Measurements from ENCODE around the gene CTNND2.

Gene CTNND2

GRCh38 chr5:11770310-11770709 lies 133.9 kb downstream of the CTNND2 start:
- DNase-seq (ENCODE audit: low spot score), result no peak

DNA sequence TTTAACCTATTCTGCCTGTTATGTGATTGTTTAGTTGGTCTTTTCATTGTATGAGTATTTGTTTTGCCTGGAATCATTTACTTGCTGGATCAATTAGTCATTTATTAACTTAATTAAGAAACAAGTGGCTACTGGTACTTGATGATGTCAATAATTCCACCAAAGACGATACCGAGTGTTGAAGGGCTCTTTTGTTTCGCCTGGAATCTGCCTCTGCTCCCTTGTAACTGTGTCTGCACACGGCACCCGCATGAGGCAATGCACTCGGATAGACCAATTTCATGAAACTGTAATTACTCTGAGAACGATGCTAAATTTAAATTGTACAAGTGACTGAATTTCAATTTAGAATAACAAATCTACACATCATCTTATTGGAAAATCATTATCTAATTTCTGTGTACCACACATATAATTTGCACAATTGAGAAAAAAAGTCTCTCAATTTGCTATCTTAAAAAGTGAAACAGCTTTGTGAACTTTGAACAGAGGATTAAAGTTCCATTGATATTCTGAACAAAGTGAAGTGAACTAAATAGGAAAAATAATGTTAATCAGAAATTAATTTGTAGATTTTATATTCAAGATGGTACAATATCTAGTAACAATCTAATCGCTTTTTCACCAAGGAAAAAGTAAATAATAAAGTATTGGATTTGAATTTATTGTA lies 143.2 kb downstream of the CTNND2 start:
- no peak for DNase-seq (ENCODE audit: low spot score)

GRCh38 chr5:11758321-11758720 lies 145.9 kb downstream of the CTNND2 start:
- DNase-seq (ENCODE audit: low spot score), result no peak

DNA sequence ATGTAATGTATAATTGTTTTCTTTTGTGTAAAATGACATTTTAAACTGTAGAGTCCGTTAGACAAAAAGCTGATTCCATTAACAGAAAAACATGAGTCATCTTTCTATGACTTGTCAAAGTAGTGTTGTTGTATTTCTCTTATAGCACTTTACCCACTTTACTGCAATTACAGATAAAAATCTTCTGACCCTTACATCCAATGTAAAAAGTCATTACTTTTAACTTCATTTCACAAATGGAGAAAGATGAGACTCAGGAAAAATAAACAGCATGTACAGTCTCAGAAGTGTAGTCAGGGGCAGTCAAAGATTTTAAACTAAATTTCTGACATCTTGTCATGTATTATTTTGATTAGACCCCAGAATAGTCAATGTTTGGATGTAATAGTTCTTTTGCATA lies 146.6 kb downstream of the CTNND2 start:
- DNase-seq (ENCODE audit: low spot score), result no peak

- DNase-seq (ENCODE audit: low spot score), result no peak
Measured at GRCh38 chr5:11737010-11737409, 167.2 kb downstream of the CTNND2 start.

DNA sequence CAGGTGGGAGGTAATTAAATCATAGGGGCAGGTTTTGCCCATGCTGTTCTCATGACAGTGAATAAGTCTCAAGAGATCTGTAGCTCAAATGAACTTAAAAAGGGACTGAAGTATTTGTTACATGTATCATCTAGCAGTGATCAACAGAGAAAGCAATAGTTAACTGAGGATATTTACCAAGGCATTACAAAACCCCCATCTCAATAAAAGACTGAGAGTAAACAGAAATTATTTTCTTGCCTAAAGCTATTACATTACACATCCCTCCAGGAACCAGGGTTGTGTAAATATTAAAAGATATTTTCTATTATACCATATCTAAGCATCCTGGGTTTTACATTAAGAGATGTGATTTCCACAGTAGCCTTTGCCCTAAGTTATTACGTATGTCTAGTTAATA lies 169.9 kb downstream of the CTNND2 start:
- DNase-seq (ENCODE audit: low spot score), result no peak

DNA sequence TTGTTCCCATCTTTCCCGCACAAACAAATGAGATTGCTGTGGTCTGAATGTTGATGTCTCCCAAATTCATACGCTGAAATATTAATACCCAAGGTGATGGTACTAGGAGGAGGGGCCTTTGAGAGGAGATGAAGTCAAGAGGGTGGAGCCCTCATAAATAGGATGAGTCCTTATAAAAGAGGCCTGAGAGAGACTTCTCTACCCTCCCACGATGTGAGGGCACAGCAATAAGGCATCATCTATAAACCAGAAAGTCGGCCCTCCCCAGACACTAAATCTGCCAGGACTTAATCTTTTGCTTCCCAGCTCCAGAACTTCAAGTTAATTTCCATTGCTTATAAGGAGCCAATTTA lies 170.4 kb downstream of the CTNND2 start:
- no peak for DNase-seq (ENCODE audit: low spot score)

DNA sequence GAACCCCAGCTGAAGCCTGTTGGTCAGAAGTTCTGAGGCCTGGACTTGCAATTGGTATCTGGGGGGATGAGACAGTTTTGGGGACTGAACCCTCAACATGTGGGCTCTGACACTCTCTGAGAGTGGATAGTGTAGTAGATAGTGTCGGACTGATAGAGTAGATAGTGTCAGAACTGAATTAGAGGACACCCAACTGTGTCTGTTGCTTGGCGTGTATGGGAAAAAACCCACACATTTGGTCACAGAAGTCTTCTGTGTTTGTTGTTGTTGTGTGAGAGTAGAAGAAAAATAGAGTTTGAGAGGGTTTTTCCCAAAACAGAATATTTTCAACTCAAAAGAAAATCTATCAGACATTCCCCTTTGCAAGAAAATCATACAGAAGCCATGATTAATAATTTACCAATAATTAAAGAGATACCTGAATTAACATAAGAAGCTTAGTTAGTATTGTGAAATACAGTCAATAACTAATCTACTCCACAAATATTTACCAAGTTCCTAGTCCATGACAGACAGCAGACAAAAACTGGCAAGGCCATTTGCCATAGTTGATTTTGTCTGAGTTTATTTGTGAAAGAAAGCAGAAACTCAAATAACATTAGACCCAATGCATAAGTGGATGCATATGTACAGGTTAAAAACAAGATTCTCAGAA lies 170.9 kb downstream of the CTNND2 start:
- DNase-seq (ENCODE audit: low spot score), result no peak

DNA sequence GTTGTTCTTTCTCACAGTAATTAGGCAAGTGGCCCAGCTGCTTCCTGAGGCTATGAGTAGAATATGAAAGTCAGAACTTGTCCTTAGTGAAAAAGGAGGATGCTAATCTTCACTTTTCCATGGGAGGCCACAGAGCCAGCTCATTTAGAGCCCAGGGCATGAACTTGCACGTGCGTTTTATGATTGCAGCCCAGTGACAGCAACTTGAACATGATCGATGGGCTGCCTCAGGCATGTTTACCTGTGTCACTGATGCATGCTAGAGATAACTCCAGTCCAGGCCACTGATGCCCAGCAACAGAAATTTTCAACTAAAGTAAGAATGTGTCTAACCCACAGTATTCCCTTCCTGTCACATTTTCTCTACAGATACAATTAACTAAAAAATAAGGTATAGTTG lies 179.3 kb downstream of the CTNND2 start:
- DNase-seq (ENCODE audit: low spot score), result no peak

DNA sequence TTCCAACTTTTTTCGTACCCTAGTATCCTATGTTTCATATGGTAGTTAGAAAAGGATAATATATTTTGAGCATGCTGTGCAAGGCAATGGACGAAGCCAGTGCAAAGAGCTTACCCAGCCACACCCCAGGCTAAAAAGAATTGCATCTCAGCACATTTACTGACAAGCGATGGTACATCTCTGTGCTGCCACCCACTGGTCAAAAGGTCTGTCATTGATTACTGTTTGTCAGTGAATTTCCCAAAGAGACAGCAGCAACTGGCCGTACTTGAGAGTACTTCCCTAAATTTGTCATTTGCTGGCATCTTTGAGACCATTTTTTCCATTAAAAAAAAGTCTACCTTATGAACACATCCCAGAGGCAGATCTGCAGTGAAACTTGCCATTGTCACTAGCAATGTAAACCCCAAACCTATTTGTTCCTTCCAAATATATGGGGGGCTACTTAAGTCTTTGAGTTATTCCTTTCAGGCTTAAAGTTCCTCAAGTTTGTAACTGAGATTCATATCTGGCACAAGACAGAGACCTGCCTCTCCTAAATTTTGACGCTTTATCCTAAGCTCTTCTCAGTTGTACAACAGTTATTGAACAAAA lies 184.3 kb downstream of the CTNND2 start:
- DNase-seq (ENCODE audit: low spot score), result peak; percentile 75

GRCh38 chr5:11715461-11716196 lies 188.6 kb downstream of the CTNND2 start:
- DNase-seq (ENCODE audit: low spot score), result no peak

GRCh38 chr5:11711932-11712331 lies 192.3 kb downstream of the CTNND2 start:
- no peak for DNase-seq (ENCODE audit: low spot score)

DNA sequence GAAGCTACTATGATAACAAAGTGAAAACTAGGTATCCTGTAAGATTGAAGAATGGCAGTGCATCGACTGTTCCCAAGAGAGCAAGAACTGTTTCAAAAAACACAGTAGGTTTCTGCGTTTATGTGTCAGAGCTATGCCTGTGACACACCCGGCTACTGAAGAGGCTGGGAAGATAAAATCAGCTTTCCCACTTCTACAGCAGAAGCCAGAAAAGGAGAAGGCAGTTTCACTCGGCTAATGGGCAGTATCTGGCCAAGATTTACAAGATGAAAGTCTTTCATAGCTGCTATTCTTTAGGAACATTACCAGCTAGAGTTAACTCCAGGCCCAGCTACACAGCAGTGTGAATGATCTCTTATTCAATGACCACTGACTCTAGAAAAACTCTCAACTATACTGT lies 195.2 kb downstream of the CTNND2 start:
- DNase-seq (ENCODE audit: low spot score), result no peak

DNA sequence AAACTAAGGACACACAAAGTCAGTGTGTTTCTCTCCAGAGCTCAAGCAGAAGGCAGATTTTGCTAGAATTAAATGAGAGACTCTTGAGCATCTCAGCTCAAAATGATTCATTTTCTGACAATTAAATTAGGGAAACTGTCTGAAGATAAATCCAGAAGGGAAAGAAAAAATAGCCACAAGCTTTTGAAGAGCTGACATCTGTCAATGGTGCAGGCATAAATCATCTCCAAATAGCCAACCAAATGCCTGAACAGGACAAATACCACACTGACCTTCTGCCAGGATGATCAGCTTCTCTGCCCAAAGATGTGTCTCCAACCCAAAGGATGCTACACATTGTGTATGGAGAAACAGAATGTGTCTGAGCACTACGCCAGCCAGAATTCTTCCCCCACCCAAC lies 199.3 kb downstream of the CTNND2 start:
- DNase-seq (ENCODE audit: low spot score), result no peak

DNA sequence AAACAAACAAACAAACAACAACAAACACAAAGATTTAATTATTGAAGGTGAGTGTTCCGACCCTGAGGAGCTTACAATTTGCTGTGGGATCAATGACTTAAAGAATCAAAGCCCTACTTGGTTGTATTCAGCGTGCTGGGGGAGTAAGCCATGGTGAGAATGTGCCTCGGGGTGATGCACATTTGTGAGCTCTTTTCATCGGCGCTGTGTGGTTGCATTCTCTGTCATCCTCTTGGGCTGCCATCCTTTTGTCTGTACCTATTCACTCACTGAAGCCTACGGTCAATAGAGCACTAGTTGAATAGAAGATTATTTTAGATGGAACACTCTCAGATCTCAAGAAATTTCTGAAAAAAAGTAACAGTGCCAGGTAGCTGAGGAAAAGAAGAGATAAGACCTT lies 203.9 kb downstream of the CTNND2 start:
- no peak for DNase-seq (ENCODE audit: low spot score)

GRCh38 chr5:11692636-11693035 lies 211.6 kb downstream of the CTNND2 start:
- no peak for DNase-seq (ENCODE audit: low spot score)

GRCh38 chr5:11687498-11687897 lies 216.7 kb downstream of the CTNND2 start:
- no peak for DNase-seq (ENCODE audit: low spot score)

DNA sequence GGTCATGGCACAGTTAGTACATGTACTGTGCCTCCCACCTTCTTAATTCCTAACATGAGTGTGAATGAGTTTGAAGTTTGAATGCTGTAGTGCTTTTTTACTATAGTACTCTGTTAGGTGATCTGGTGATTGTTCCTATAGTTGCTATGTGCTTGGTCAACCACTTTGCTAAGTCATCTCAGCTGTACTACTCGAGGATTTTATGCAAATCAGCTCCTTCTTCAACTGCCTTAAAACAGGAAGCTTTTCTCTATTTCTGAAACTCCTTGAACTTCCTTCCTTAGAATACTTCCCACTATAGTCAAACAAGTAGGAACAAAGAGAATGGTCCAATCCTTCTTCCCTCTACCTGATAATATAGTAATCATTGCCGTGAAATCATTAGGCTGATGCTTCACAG lies 219.6 kb downstream of the CTNND2 start:
- DNase-seq (ENCODE audit: low spot score), result no peak

GRCh38 chr5:11683666-11684065 lies 220.6 kb downstream of the CTNND2 start:
- no peak for DNase-seq (ENCODE audit: low spot score)

- DNase-seq (ENCODE audit: low spot score), result no peak
Measured at GRCh38 chr5:11681796-11682195, 222.4 kb downstream of the CTNND2 start.

GRCh38 chr5:11679676-11680075 lies 224.6 kb downstream of the CTNND2 start:
- no peak for DNase-seq (ENCODE audit: low spot score)

GRCh38 chr5:11675184-11675583 lies 229.1 kb downstream of the CTNND2 start:
- no peak for DNase-seq (ENCODE audit: low spot score)

All from SW480 (cell line).